Activated CD4-positive, alpha-beta T cell treated with anti-CD3 and anti-CD28 coated beads, Interleukin-2, Interleukin-4, amounts not matched to agents 100 ng/mL and 50 ng/mL, durations not matched to agents 16 hours and 8 hours (primary cell): ENCODE results near the gene COX8C.

Source experiments
- DNase-seq: peaks from one replicate; pipeline ENCODE4 v3.0.0-alpha.2; 2020; ENCODE audit warnings: low spot score

COX8C gene, protein sequence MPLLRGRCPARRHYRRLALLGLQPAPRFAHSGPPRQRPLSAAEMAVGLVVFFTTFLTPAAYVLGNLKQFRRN

GRCh38 chr14:93346926-93347721 lies at the start of gene COX8C:
Gene COX8C (plus strand): TSS chr14:93347182. CDS start chr14:93347269, 87 bp downstream.
- DNase-seq, result no peak

DNA sequence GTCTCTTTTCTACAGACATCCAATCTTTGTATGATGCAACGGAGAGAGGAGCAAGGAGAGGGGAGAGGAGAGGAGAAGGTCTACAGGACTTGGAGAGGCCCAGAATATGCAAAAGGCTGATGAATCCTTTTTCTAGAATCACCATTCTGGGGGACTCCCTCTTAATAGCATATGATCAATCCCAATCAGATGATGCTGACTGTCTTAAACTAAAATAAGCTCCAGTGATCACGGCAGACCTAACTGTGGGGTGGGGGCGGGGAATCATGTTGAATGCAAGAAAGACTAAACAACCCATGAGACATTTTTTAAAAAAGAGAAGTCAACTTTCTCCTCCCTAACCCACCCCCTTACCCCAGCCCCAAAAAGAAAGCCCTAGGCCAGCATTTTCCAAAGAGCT lies 47.6 kb upstream of the COX8C start:
- DNase-seq, result no peak

GRCh38 chr14:93299866-93300265 lies 47.1 kb upstream of the COX8C start:
- no peak for DNase-seq

DNA sequence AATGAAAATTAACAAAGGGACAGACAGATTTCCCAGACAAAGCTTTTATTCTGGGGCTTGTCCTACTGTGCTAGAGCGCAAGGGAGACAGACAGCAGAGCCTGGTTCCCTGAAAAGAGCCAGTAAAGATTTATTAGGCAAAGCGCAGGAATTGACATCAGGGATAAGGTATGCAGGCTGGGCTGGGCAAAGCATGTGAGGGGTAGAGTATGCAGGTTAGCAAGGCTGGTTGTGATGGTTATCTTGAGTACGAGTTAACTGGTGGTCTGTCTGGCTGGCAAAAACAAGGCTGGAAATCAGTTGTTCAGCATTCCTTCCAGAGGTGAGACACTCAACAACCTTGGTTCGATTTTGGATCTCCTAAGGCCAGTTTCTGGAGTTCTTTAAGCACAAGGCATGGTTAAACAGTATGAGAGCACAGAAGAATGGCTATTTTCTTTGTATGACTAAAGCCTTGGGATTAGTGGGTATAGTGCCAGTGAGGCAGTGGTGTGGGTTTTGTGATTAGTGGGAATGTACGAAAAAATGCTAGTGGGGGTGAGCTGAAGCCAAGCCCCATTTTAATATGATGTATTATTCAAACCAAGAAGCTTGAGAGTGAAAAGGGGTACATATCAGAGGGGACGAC lies 45.0 kb upstream of the COX8C start:
- DNase-seq, result no peak

DNA sequence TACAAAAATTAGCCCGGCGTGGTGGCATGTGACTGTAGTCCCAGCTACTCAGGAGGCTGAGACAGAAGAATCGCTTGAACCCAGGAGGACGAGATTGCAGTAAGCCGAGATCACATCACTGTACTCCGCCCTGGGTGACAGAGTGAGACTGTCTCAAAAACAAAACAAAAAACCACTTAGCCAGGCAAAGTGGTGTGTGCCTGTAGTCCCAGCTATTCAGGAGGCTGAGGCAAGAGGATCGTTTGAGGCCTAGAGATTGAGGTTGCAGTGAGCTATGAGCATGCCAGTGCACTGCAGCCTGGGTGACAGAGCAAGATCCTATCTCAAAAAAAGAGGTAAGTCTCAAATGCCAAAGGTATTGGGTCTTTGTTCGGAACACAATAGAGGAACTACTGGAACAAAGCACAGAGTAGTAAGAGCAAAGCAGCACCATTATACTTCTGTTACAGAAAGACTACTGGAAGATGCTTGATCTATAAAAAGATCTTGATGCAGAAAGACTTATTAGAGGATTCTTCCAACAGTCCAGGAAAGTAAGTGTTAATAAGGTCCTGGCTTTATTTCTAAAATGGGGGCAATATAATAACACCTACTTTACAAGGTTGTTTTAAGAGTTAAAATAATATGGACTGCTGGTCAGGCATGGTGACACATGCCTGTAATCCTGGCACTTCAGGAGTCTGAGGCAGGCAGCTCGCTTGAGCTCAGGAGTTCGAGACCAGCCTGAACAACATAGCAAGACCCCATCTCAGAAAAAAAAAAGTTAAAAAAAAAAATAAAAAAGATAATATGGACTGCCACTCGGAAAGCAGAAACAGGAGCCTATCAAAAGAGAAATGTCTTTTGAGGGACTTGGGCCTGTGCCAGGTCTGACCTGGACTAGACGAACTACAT lies 44.0 kb upstream of the COX8C start:
- no peak for DNase-seq

- no peak for DNase-seq
These were observed 43.3 kb upstream of the COX8C start for GRCh38 chr14:93303659-93304058.

DNA sequence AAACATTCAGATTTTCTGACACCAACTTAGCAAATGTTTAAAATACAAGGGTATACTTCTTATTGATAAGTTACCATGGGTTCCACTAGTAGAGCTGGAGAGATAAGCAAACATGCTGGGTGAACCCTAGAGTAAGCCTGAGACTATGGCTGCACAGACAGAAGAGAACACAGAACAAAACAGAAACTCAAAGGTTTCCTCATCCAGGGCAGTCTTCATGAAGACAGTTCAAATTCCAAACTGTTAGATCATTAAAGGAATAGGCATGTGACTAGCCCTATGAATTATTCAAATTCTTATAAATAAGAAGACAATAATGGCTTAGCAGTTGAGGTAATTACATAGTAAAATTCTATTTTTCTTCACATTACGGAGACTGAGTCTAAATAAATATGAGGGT lies 42.2 kb upstream of the COX8C start:
- DNase-seq, result no peak

DNA sequence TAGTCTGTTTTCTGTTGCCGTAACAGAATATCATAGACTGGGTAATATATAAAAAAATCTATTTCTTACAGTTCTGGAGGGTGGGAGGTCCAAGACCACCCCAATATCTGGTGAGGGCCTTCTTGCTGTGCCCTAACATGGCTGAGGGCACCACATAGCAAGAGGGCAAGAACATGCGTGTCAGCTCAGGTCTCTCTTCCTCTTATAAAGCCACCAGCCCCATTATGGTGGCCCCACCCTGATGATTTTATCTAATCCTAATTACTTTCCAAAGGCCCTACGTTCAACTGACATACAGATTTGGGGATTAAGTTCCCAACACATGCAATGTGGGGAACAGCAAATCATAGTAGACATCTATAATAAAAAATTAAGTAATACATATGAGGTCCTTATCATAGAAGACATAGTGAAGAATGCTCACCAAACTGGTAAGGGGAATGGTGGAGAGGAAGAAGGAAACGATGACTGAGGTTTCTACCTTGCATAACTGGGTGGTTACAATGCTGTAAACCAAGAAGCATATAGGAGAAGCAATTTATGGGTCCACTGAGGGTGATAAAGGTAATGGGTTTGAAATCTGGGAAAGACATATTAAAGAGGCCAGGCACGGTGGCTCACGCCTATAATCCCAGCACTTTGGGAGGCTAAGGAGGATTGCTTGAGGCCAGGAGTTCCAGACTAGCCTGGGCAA lies 41.1 kb upstream of the COX8C start:
- no peak for DNase-seq

GRCh38 chr14:93306812-93307211 lies 40.2 kb upstream of the COX8C start:
- no peak for DNase-seq

- DNase-seq, result no peak
These were observed 38.2 kb upstream of the COX8C start for GRCh38 chr14:93308686-93309345.

- DNase-seq, result no peak
These were observed 37.5 kb upstream of the COX8C start for GRCh38 chr14:93309427-93309966.

- DNase-seq, result no peak
These were observed 35.9 kb upstream of the COX8C start for GRCh38 chr14:93311082-93311481.

GRCh38 chr14:93315575-93315974 lies 31.4 kb upstream of the COX8C start:
- DNase-seq, result no peak

DNA sequence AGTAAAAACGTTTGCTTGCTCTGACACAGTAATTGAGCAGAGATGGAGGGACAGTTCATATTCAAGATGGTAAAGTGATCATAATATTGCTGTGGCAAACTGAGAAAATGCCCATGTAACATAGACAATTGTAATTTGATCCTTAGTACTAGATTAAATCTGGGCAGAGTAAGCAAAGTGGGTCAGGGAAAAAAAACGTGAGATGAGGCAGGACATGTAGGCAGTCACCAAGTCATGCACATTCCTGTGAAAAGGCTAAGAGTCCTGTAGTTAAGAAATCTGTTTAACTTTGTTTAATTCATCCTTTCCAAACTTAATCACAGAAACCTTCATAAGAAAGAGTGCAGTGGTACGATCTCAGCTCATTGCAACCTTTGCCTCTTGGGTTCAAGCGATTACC lies 30.3 kb upstream of the COX8C start:
- DNase-seq, result no peak

DNA sequence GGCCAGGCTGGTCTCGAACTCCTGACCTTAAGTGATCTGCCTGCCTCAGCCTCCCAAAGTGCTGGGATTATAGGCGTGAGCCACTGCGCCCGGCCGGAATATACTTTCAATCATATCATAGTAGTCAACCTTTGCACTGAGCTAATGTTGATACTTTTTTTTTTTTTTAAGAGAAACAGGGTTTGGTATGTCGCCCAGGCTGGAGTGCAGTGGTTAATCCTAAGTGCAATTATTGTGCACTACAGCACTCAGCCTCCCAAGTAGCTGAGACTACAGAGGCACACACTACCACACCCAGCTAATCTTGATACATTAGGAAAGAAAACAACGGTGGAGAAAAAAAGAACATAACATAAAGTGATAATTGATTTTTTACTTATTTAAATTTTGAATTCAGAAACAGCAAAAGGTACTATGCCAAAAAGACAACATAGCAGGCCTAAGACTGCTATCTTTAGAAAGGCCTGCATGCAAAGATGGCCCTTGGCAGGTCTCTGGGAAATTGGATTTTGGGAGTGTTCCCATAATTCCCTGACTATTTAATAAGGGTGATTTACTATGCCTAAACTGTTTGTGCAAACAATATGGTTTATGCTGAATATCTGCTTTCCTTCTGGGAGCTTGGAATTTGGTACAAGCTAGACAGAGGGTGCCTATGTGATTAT lies 29.6 kb upstream of the COX8C start:
- DNase-seq, result no peak

GRCh38 chr14:93317875-93318807 lies 28.8 kb upstream of the COX8C start:
- no peak for DNase-seq

DNA sequence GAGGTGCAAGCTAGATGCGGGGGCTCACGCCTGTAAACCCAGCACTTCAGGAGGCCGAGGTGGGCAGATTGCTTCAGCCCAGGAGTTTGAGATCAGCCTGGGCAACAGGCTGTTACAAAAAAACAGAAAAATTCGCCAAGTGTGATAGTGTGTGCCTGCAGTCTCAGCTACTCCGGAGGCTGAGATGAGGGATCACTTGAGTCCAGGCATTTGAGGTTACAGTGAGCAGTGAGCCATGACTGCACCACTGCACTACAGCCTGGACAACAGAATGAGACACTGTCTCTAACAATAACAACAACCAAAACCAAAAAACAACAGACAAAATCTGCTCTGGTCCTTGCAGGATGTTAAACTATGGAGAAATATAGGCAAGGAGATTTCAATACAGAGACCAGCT lies 28.1 kb upstream of the COX8C start:
- DNase-seq, result no peak

GRCh38 chr14:93319494-93319893 lies 27.5 kb upstream of the COX8C start:
- no peak for DNase-seq

DNA sequence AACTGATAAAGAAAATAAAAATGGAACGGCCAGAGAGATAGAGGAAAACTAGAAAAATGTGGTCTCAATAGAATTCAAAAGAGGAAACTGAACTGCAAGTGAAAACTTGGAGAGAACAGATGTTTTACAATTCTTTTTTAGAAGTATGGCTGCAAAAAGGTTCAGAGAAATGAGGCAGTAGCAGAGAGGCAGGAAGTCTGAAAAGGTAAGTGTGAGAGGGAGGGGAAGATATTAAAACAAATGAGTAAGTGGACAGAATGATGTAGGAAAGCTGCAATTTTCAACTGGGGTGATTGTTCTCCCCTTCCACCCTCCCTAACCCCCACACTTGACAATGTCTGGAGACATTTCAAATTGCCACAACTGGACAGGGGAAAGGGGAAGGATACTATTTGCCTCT lies 27.0 kb upstream of the COX8C start:
- DNase-seq, result no peak
